Stimulated activated CD4-positive, alpha-beta T cell treated with anti-CD3 and anti-CD28 coated beads, Interleukin-2, amount 100 ng/mL, for 24 hours (primary cell): ENCODE data around the gene C11orf21.
A peak's percentile ranks its signal among the peaks of the same experiment; 100 is the strongest.

Source experiments
- DNase-seq, 2 donors: peaks; one replicate each; pipeline ENCODE4 v3.0.0-alpha.2; 2020

C11orf21 gene

DNA sequence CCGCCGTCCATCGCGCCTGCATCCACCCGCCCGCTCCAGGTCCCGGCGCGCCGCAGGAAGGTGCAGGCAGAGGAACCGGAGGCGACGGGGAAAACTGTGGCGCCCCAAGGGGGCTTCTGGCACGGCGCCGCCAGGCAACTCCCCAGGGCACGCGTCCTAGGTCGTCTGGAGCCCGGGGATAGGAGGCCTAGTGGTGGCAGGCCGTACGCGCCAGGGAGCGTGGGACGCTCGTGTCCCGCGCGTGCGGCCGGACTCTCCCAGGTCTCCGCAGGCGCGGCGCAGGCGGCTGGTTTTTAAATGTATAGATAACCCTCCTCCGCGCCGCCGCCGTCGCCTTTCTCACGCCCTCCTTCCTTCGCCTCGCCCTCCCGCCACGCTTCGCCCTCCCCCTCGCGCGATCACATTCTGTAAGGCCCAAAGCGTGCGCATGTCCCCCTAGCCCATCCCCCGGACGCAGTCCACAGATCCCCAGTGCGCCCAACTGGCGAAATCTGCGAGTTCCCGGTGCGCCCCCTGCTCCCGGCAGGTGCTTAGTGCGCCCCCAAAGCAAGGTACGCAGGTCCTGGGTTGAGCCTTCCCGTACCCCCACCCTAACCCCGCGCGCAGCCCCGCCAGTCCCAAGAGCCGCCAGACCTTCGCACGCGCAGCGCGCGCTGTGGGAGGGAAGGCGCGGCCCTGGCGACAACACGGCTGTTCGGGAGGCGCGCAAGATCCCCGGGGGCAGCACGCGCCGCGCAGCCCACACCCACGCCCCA is 31.2 kb downstream of the C11orf21 start, which contains the start of gene ASCL2:
Gene ASCL2 (minus strand): TSS at position 267 of the 755 bp plus-strand sequence. CDS start 256 bp downstream, at position 11.
- peak; percentile 19 for DNase-seq

DNA sequence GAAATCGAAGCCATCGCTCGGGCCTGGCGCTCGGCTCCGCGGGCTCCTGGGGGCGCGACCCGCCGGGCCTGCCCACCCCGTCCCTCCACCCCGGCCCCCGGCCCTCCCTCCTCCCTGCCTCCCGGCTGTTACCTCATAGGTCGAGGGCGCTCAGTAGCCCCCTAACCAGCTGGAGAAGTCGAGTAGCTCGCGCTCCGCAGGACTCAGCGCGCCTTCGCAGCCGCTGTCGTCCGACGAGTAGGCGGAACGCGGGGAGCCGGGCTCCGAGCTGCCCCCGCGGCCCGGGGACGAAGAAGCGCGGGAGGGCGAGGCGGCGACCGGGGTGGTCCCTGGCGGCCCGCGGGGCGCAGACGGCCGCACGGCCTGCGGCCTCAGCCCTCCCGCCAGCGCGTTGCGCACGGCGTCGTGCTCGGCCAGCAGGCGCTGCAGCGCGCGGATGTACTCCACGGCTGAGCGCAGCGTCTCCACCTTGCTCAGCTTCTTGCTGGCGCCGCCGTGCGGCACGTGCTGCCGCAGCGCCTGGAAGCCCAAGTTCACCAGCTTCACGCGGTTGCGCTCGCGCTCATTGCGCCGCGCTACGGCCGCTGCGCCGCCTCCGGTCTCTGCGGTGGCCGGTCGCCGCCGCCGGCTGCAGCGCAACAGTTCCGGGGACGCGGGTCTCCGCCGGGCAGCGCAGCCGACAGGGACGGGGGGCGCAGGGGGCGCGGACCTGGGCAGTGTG is 32.0 kb downstream of the C11orf21 start:
- peak; percentile 38 to 54 for DNase-seq

DNA sequence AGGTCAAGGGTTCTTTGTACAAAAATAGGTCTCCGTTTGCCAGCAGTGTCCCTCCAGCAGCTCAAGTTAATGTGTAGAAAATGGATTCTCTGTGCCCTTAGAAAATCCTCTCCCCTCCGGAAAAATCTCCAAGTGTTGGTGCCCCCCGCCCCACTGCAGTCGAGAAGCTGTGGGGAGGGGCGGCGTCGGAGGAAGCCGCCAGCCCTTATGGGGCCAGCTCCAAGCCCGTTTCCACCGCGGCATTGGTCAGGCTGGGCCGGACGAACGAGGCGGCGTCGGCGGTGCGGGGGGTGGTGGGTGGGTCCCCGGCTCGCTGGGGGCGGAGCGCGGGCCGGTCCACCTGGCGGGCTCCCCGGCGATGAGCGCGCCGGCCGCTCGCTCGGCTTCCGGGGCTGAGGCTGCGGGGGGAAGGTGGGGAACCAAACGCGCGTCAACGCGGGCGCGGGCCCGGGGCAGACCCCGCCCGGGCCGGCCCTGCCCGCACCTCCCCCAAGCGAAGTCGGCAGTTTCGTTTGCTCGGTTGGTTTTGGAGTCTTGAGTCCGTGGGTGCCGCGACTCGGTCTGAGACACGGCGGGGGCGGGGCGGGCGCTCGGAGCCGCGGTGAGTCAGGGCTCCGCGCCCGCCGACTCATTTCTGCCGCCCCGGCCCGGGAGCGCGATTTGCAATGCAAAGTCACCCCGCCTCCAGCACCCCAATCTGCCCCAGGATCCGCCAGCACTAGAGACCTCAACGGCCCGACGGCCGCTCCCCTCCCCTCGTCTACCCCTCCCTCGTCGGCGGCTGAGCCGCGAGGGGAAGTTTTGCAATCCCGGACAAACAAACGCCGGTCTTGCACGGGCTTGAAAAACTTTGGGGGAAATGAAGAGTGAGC is 32.8 kb downstream of the C11orf21 start:
- peak; percentile 88 to 89 for DNase-seq

DNA sequence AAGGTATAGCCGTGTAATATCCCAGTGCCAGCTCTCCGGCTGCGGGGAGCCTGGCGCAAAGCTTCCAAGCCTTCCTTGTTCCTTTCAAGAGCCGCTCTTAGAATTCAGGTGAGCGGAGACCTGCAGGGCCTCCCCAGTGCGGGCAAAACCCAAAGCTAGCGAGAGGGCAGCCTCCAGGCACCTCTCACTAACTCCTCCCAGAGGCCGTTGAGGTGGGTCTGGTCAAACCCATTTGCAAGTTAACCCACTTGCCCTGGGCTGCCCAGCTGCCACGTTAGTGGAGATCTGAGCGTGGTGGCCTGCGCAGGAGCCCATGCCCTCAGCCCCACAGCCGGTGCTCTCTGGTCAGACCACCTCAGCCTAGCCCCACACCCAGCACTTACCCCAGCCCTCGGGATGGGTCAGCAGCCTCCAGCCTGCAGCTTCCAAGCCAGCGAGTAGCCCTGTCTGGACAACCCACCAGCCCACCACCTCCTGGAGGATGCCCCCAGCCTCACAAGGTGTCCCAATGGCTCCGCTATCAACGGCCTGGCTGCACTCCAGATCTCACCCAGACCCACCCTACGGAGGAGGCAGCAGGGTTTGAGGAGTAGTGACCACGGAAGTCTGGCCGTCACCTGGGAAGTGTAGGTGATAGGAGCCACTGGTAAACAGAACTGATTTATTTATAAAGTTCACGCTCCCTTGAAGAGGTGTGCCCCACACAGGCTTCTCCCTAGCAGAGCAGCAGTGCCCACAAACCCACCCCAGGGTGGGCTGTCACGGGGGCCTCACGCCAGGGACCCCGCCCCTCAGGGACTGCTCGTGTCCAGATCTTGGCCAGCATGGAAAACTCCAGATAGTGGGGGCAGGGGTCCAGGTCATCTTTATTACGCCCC is 33.6 kb downstream of the C11orf21 start:
- DNase-seq = peak in 1 of 2 donors; percentile 17

- peak in 1 of 2 donors; percentile 18 for DNase-seq
Observed at GRCh38 chr11:2267306-2267850, 34.3 kb downstream of the C11orf21 start.

- peak in 1 of 2 donors; percentile 16 for DNase-seq
Observed at GRCh38 chr11:2266586-2267305, 35.0 kb downstream of the C11orf21 start.

DNA sequence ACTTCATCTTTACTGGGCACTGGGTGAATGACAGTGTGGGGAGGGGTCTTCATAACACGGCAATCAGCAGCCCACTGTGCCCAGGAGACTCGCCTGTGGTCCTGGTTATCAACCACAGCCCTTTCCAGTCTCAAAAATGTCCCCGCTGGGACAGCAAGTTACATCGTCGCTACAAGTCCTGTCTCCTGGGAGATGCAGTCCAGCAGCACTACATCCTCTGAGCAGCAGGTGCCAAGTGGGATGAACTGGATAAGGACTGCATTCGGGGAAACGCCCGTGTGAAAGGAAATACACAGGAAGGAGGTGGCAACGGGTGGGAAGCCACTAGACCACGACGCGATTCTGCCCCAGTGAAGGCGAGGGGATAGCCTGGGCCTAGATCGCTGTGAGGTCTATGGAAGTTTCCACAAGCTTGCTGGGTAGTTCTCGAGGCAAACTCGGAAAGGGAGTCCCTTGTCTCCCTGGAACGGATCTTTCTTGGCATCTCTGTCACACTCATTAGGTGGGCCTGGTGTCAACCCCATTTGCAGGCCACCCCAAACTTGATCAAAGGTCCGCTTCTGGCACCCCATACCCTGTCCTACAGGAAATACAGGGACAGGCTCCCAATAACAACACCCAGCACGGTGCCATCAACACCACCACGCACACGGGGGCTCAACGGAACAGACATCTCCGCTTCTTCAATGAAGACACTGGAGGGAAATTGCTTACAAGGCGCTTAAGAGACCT is 35.7 kb downstream of the C11orf21 start:
- peak in 1 of 2 donors; percentile 14 for DNase-seq

DNA sequence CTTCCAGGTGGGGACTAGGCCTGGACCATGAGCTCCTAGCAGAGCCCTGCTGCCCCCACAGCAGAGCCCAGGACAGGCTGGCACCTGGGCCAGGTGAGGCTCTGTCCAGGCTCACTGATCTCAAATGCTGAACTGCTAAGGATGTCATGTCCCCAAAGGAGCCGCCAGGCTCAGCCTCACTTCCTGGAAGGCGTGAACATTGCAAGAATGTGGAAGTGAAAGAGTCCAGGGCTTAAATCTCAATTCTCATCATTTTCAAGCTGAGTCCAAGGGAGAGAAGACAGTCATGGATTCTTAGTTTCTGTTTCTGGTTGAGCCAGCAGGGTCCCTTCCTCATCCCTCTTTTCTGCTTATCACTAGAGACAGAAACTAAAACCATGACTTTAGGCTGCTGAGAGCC is 36.3 kb downstream of the C11orf21 start:
- peak; percentile 30 to 32 for DNase-seq

GRCh38 chr11:2264366-2265053 is 37.2 kb downstream of the C11orf21 start:
- DNase-seq = peak in 1 of 2 donors; percentile 11

- no peak for DNase-seq
Observed at GRCh38 chr11:2263724-2264360, 37.9 kb downstream of the C11orf21 start.

GRCh38 chr11:2263071-2263565 is 38.6 kb downstream of the C11orf21 start:
- no peak for DNase-seq

DNA sequence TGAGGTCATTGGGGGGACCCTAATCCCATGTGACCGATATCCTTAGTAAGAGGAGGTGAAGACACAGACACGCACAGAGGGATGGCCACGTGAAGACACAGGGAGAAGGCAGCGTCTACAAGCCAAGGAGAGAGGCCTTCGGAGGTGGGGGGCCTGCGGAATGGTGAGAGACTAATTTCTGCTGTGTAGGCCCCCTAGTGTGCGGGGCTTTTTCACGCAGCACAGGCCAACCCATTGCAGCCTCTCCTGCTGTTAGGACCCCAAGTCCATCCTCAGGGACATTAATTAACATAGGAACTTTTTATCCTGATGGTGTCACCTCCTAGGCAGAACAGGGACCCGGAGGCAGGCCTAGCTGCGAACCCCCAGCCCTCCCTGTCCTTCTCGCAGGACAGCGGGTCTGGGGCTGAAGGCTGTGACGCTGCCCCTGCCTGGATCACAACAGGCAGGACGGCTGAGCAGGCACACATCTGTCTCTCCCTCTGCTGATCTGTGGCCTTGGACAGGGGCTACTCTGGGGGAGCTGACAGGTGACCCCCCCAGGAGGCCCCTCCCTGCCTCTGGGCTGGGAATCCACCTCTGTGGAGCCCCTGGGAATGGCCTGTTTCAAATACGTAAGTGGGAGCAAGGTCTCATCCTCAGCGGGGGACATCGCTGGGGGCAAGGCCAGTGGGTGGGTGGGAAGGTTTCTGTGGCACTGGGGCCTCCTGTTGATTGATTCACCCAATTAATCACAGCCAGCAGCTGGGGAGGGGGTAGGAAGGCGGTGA is 39.2 kb downstream of the C11orf21 start:
- peak in 1 of 2 donors; percentile 13 for DNase-seq

- peak in 1 of 2 donors; percentile 14 for DNase-seq
Observed at GRCh38 chr11:2261436-2262230, 40.1 kb downstream of the C11orf21 start.

GRCh38 chr11:2260491-2261364 is 41.0 kb downstream of the C11orf21 start:
- peak in 1 of 2 donors; percentile 13 for DNase-seq

DNA sequence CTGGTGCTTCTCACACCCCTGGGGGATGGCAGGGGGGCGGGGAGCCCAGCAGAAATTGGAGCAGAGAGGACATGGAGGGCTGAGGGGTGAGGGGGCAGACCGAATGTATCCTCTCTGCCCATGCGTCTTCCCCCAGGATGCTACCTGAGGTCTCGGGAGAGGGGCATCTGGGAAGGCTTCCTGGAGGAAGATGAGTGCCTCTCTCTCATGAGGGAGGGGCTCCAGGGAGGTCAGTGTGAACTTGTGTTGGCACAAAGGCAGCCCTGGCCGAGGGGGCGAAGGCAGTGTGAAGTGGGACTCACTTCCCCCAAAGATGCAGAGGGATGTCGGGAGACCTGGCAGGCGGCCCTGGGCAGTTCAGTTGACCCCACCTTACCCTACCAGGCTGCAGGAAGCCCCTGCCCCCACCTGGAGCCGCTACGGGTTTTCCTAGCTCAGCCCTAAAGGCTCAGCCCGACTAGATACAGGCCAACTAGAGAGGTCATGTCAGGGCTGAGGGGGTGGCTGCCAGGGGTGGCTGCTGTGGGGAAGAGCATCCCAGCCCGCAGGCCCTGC is 41.7 kb downstream of the C11orf21 start:
- peak in 1 of 2 donors; percentile 15 for DNase-seq

- DNase-seq = no peak
Observed at GRCh38 chr11:2259466-2259830, 42.3 kb downstream of the C11orf21 start.
